Measurements from ENCODE around the gene LIG4.

Gene LIG4

DNA sequence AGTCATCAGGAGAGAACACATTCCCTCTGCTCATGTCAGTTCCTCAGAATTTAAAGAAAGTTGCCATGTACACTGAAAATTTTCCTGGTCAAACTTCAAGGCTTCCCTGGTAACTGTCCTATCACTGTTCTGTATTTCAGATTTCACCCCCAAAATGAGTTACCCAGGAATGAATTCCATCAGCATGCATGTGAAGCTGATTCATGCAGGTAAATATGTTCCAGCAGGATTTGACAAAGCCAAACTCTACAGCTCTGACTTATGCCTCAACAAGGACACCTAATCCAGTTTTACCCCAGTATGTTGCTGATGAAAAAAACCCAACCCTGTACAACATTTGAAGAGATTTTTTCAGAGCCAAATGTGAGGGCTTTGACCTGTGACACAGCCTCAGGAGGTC, 21.5 kb downstream of the LIG4 start:
- no peak for DNase-seq

DNA sequence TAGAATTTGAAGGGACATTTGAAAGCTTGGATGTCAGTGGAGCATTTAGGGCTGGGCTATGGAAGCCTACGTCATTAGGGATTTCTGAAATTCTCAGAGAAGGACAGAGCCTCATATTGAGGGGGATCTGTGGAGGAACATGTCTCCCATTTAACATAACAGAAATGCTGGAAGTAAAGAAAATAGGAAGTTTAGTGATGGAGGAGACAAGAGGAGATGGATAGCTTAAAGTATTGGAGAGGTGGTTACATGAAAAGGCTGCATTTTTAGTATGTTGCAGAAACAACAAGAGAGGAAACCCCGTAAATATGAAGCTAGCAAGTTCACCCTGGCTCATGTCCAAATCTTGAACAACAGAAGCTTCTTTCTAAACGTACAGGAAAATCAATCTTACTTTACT, 24.4 kb downstream of the LIG4 start:
- no peak for DNase-seq

DNA sequence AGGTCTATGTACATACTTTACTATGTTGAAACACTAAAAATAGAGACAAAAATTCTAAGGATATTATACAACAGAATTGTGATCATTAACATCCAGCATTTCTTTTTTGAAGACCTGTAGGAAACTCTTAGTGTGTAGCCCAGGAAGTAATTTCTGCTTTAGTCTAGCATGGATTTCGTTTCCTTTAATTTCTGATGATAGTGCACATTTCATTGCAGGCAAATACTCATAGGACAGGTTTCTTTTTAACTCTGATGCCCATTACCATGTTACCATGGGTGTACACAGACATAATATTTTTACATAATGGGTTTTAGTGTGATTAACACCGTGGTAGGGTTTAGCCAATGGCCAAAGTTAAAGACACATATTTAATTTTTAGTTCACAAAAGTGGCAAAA, 27.1 kb downstream of the LIG4 start:
- DNase-seq, result no peak

DNA sequence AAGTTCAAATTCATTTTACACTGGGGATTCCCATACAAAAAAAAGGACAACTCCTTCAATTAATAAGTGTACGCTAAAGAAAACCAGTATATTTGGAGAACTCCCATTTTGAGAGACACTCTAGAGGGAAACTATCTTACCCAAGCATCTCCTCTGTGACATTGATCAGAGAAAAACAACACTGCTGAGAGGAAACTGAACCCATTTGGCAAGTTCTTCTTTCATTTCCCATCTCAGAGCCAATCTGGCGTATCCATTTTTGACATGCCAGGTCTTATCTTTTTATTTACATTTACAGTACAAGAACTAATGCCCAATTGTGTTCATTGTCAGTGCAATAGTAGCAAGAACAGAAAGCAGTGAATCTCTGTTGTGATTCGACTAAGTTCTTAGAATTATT, 30.1 kb downstream of the LIG4 start:
- DNase-seq, result no peak

DNA sequence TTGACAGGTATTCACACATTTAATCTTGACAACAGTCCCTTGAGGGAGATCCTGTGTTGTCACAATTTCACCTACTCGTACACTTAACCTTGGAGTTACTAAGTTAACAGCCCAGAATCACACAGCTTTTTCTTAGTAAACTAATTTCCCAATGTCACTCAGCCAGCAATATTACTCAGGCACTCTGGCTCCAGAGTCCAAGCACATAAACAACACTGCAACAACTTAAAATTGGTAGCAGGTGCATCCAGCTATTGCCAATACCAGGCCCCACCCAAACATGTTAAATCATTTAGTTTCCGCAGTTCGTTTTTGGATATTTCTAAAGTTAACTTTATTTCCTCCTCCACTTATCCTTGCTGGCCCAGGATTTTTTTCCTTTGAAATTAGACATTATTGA, 32.7 kb downstream of the LIG4 start:
- DNase-seq, result no peak

DNA sequence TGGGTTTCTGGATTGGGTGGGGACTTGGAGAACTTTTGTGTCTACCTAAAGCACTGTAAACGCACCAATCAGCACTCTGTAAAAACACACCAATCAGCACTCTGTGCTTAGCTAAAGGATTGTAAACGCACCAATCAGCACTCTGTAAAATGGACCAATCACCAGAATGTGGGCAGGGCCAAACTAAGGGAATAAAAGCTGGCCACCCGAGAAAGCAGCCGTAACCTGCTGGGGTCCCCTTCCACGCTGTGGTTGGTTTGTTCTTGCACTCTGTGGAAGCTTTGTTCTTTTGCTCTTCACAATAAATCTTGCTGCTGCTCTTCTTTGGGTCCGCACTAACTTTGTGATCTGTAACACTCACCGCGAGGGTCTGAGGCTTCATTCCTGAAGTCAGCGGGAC, 37.3 kb downstream of the LIG4 start:
- DNase-seq, result no peak

DNA sequence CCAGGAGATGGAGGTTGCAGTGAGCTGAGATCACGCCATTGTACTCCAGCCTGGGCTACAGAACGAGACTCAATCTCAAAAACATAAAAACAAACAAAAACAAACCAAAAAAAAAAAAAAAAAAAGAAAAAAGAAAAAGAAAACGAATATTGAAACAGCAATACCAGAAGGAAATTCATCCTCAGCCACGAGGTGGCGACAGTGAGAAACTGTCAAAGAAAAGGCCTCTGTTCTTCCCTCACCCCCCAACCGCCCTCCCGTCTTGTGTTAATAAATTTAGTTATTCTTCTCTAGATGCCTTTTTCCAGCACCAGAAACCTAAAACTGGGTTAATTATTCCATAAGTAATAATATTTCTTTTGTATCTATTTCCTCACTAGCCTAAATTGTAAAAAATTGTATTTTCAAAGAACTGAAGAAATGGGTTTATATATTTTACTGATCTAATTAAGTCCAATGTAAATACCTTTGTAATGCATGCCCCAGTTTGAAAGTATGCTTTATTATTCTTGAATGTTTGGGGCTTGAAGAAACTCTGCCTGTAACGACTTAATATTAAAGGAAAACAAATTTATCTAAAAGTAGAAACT, 38.6 kb downstream of the LIG4 start:
- DNase-seq, result peak; percentile 57 to 58

DNA sequence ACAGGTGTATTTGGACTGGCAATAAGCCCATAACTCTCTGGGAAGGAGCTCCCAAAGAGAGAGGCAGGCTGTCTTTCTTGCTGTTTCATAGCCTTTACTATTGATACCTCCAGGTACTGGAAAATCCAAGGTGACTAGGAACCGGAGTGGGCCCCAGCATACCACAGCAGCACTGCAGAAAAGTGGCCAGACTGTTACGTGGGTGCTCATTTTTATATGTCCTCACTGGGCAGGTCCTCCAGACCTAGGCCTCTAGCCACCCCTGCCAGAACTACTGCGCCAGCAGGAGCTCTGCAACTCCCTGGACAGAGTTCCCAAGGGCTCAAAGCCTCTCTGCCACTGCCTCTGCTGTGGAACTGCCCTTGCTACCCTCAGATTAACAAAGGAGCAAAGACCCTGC, 46.4 kb downstream of the LIG4 start:
- no peak for DNase-seq

DNA sequence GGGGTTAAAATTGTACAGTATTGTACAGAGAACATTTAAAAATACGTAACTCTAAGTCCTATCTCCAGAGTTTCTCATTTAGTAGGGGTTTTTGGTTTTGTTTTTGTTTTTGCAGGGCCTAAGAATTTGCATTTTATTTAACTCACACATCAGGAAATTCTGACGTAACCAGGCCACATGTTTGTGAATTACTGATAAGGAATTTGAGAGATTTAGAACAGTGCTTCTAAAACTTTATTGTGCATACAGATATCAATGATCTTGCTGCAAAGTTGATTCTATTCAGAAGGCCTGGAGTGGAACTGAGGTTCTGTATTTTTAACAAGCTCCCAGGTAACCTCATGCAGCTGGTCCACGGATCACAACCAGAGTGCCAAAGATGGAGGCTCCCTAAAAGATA, 49.3 kb downstream of the LIG4 start:
- no peak for DNase-seq

DNA sequence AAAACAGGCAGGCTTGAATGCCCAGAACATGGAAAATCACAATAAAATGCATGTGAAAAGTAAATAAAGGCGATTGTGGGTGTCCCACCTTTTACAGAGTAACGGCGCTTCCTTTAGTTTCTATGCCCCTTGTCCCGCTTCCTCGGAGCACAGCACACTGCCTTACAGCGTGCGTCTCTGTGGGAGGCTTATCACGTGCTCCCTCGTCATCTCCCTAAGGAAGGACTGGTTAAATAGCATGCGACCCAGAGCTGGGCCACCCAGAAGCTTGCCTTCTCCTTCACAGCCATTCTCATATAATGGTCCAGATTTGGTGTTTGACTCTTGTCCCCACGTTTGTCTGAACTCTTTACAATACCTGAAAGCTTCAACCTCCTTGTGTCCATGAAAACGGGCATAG, 56.6 kb downstream of the LIG4 start:
- DNase-seq, result no peak

Data from activated CD4-positive, alpha-beta T cell treated with anti-CD3 and anti-CD28 coated beads, Interleukin-2, amount 50 U/mL, for 4 hours (primary cell).